HG03280 (cell line): ENCODE results near the gene B4GALT1.

Source experiments
- ATAC-seq: cut with Tn5 transposase; IDR thresholded peaks from one replicate; pipeline ENCODE4 v1.9.1; 2021; ENCODE audit warnings: mild to moderate bottlenecking, moderate library complexity; ENCODE audit not compliant: unreplicated experiment

Gene B4GALT1

GRCh38 chr9:33125461-33125860 lies 41.7 kb downstream of the B4GALT1 start:
- ATAC-seq: no peak

GRCh38 chr9:33124751-33125381 lies 42.3 kb downstream of the B4GALT1 start:
- no peak for ATAC-seq

GRCh38 chr9:33124046-33124445 lies 43.1 kb downstream of the B4GALT1 start:
- no peak for ATAC-seq

GRCh38 chr9:33123407-33124031 lies 43.6 kb downstream of the B4GALT1 start:
- ATAC-seq: no peak

GRCh38 chr9:33120620-33121019 lies 46.5 kb downstream of the B4GALT1 start:
- ATAC-seq: no peak

- ATAC-seq: no peak
Measured at GRCh38 chr9:33117796-33118195, 49.3 kb downstream of the B4GALT1 start.

GRCh38 chr9:33117306-33117705 lies 49.8 kb downstream of the B4GALT1 start:
- ATAC-seq: no peak

- ATAC-seq: no peak
Measured at GRCh38 chr9:33116860-33117259, 50.3 kb downstream of the B4GALT1 start.

GRCh38 chr9:33114746-33115145 lies 52.4 kb downstream of the B4GALT1 start:
- no peak for ATAC-seq

- no peak for ATAC-seq
Measured at GRCh38 chr9:33113799-33114547, 53.2 kb downstream of the B4GALT1 start.

GRCh38 chr9:33112094-33112493 lies 55.0 kb downstream of the B4GALT1 start:
- ATAC-seq: no peak

- ATAC-seq: no peak
Measured at GRCh38 chr9:33111631-33112030, 55.5 kb downstream of the B4GALT1 start.

- ATAC-seq: no peak
Measured at GRCh38 chr9:33110686-33111085, 56.5 kb downstream of the B4GALT1 start.

- no peak for ATAC-seq
Measured at GRCh38 chr9:33109850-33110595, 57.1 kb downstream of the B4GALT1 start.

GRCh38 chr9:33109097-33109496 lies 58.0 kb downstream of the B4GALT1 start:
- ATAC-seq: no peak

- ATAC-seq: no peak
Measured at GRCh38 chr9:33108472-33108871, 58.7 kb downstream of the B4GALT1 start.

- no peak for ATAC-seq
Measured at GRCh38 chr9:33107762-33108161, 59.4 kb downstream of the B4GALT1 start.

GRCh38 chr9:33106827-33107621 lies 60.1 kb downstream of the B4GALT1 start:
- no peak for ATAC-seq

- no peak for ATAC-seq
Measured at GRCh38 chr9:33106372-33106771, 60.8 kb downstream of the B4GALT1 start.

- no peak for ATAC-seq
Measured at GRCh38 chr9:33105959-33106358, 61.2 kb downstream of the B4GALT1 start.

- no peak for ATAC-seq
Measured at GRCh38 chr9:33105504-33105903, 61.6 kb downstream of the B4GALT1 start.
